Right lobe of liver (tissue), 4 donors: ENCODE measurements around the gene BARX2.
A peak's percentile ranks its signal among the peaks of the same experiment; 100 is the strongest.

Source experiments
- CTCF ChIP-seq, 4 donors: fragments of 200-600 bp in 3 of 4; fragments of 450-650 bp in 1 of 4; IDR thresholded peaks; one replicate each; pipeline versions ENCODE4 v1.5.1 to v1.8.0; 2016 to 2022; ENCODE audit warnings: antibody characterized with exemption in 4 of 4, mild to moderate bottlenecking in 2 of 4
- POLR2A ChIP-seq: fragments of 450-650 bp; IDR thresholded peaks from one replicate; pipeline ENCODE4 v1.6.1; 2017; ENCODE audit warnings: antibody characterized with exemption, mild to moderate bottlenecking
- donor health status: DM: no; HTN: no; CAD: no.
- donor health status: DM: no; HTN: no; CAD: no.
- donor health status: DM: no; HTN: yes; CAD: no.

- peak; percentile 98 to 100 (median 99) for TF ChIP-seq CTCF (IDR thresholded peaks at IDR 0.05)
- TF ChIP-seq POLR2A = no peak
Observed at GRCh38 chr11:129364143-129364654, 11.4 kb upstream of the BARX2 start.
